Peyer's patch (tissue), 4 donors: Measurements from ENCODE around the gene ANO10. TPM values are rescaled to one million over a fixed set of nuclear protein-coding genes. Genes with fewer than 3 reads are reported as not detected.

Source experiments
- DNase-seq, 3 donors: peaks; one replicate each; pipeline ENCODE4 v3.0.0-alpha.2; 2017 to 2019
- H3K27ac ChIP-seq, 4 donors: fragments of 200-600 bp; sonication (generic); one replicate each; pipeline ENCODE4 v1.5.1; 2016 to 2019
- H3K27me3 ChIP-seq, 2 donors: fragments of 200-600 bp; sonication (generic); one replicate each; pipeline ENCODE4 v1.5.1; 2019
- H3K36me3 ChIP-seq, 3 donors: fragments of 200-600 bp; sonication (generic); one replicate each; pipeline ENCODE4 v1.5.1; 2016 to 2019
- H3K4me1 ChIP-seq, 4 donors: fragments of 200-600 bp; sonication (generic); one replicate each; pipeline ENCODE4 v1.5.1; 2016 to 2019
- H3K4me3 ChIP-seq, 4 donors: fragments of 200-600 bp; sonication (generic); 1 replicate in 3 of 4; 2 replicates in 1 of 4; pipeline ENCODE4 v1.5.1; 2016 to 2019; ENCODE audit warnings: mild to moderate bottlenecking in 1 of 4
- H3K9me3 ChIP-seq, 4 donors: fragments of 200-600 bp; sonication (generic); one replicate each; pipeline ENCODE4 v1.5.1; 2016 to 2019; ENCODE audit warnings: mild to moderate bottlenecking in 1 of 4
- CTCF ChIP-seq, 6 experiments: fragments of 450-650 bp in 4 of 6; fragments of 200-600 bp in 2 of 6; sonication (generic) in 1 of 6; IDR thresholded peaks; one replicate each; pipeline ENCODE4 v1.5.1; 2017 to 2019; ENCODE audit warnings: antibody characterized with exemption in 6 of 6, mild to moderate bottlenecking in 3 of 6, moderate library complexity in 1 of 6
- POLR2A ChIP-seq, 2 donors: fragments of 450-650 bp; IDR thresholded peaks; one replicate each; pipeline ENCODE4 v1.5.1; 2017; ENCODE audit warnings: antibody characterized with exemption in 2 of 2, mild to moderate bottlenecking in 2 of 2, moderate library complexity in 2 of 2
- total RNA-seq, 4 donors: library from RNA; depleted of rRNA; stranded (reverse); fragments of >200 nt; gene quantifications; one replicate each; pipeline ENCODE4 v1.1.0, GENCODE V29; 2016

The ANO10 gene
- total RNA-seq, 4 donors from 2014 or later, result 33.8 to 110 (median 70.0) TPM

- Histone ChIP-seq H3K9me3 (no peaks in the 10 kb centered on the region), H3K4me1 (no peaks in the 10 kb centered on the region), H3K27me3 (no peaks in the 10 kb centered on the region), H3K27ac (no peak overlapping the region), H3K4me3 (no peak overlapping the region), H3K36me3 (no peaks in the 10 kb centered on the region)
- TF ChIP-seq CTCF (IDR thresholded peaks at IDR 0.05) (no peak), POLR2A (IDR thresholded peaks at IDR 0.05) (no peak)
- DNase-seq, result no peak
These were observed 173.7 kb downstream of the ANO10 start for GRCh38 chr3:43448098-43448497.

GRCh38 chr3:43445820-43446219 is 176.0 kb downstream of the ANO10 start:
- no peaks in the 10 kb centered on the region for H3K27me3 ChIP-seq
- H3K36me3 ChIP-seq, result no peaks in the 10 kb centered on the region
- H3K9me3 ChIP-seq, result no peaks in the 10 kb centered on the region
- no peak for TF ChIP-seq CTCF (IDR thresholded peaks at IDR 0.05)
- no peak for TF ChIP-seq POLR2A (IDR thresholded peaks at IDR 0.05)
- no peak overlapping the region for H3K27ac ChIP-seq
- H3K4me1 ChIP-seq, result no peaks in the 10 kb centered on the region
- DNase-seq, result no peak
- no peak overlapping the region for H3K4me3 ChIP-seq

- Histone ChIP-seq H3K27ac (no peak overlapping the region), H3K9me3 (no peaks in the 10 kb centered on the region), H3K4me1 (no peaks in the 10 kb centered on the region), H3K27me3 (no peaks in the 10 kb centered on the region), H3K4me3 (no peak overlapping the region), H3K36me3 (no peaks in the 10 kb centered on the region)
- no peak for TF ChIP-seq CTCF (IDR thresholded peaks at IDR 0.05)
- no peak for TF ChIP-seq POLR2A (IDR thresholded peaks at IDR 0.05)
- no peak for DNase-seq
These were observed 178.9 kb downstream of the ANO10 start for GRCh38 chr3:43442872-43443395.

GRCh38 chr3:43436507-43437140 is 185.2 kb downstream of the ANO10 start:
- Histone ChIP-seq H3K4me1 (no peaks in the 10 kb centered on the region), H3K27ac (no peak overlapping the region), H3K4me3 (no peak overlapping the region), H3K36me3 (peaks cover 0 to 6% (median 0%) of the 10 kb centered on the region in 3 donors), H3K9me3 (no peaks in the 10 kb centered on the region), H3K27me3 (no peaks in the 10 kb centered on the region)
- no peak for DNase-seq
- TF ChIP-seq POLR2A (IDR thresholded peaks at IDR 0.05), result no peak
- TF ChIP-seq CTCF (IDR thresholded peaks at IDR 0.05), result no peak

- TF ChIP-seq CTCF (IDR thresholded peaks at IDR 0.05), result no peak
- no peak for TF ChIP-seq POLR2A (IDR thresholded peaks at IDR 0.05)
- peaks cover 0 to 12% (median 0%) of the 10 kb centered on the region in 3 donors for H3K36me3 ChIP-seq
- no peaks in the 10 kb centered on the region for H3K9me3 ChIP-seq
- H3K27ac ChIP-seq, result no peak overlapping the region
- no peaks in the 10 kb centered on the region for H3K27me3 ChIP-seq
- no peaks in the 10 kb centered on the region for H3K4me1 ChIP-seq
- no peak overlapping the region for H3K4me3 ChIP-seq
- no peak for DNase-seq
These were observed 186.1 kb downstream of the ANO10 start for GRCh38 chr3:43435706-43436105.
